SKM-1 (cell line): Measurements from ENCODE around the gene PVALEF.
"Not testable (repeated sequence)": the region's sequence is repeated elsewhere in the genome, so short reads cannot be mapped to it uniquely, and the experiment has no call there.

Experiments used
- DNase-seq: peaks from one replicate; lab custom pipeline; 2025; ENCODE audit not compliant: unreplicated experiment; lab: John Stamatoyannopoulos, UW

The PVALEF gene

DNA sequence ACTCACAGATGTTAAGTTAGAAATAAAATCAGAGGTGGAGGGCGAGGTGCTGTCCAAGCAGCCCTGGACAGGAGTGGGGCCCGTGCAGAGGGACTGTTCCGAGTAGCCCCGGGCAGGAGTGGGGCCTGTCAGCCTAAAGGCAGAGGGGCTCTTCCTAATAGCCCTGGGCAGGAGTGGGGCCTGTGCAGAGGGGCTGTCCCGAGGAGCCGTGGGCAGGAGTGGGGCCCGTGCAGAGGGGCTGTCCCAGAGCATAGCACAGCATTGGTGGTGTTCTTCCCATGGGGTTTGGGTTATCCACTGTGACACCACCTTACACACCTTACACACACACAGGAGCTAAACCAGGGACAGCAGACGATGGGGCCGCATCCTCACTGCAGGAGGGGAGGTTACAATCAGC is 47.1 kb downstream of the PVALEF start:
- DNase-seq = no peak

DNA sequence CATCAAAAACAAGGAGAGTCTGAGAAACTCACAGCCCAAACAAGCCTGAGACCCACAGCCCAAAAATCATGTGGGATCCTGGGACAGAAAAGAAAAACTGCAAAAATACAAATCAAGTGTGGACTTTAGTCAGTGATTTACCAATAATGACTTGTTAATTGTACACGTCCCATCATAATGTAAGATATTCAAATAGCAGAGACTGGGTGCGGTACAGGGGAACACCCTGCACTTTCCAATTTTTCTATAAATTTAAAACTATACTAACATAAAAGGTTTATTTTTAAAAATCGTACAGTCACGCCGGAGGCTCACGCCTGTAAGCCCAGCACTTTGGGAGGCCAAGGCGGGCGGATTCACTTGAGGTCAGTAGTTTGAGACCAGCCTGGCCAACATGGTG is 48.7 kb downstream of the PVALEF start:
- DNase-seq = no peak

DNA sequence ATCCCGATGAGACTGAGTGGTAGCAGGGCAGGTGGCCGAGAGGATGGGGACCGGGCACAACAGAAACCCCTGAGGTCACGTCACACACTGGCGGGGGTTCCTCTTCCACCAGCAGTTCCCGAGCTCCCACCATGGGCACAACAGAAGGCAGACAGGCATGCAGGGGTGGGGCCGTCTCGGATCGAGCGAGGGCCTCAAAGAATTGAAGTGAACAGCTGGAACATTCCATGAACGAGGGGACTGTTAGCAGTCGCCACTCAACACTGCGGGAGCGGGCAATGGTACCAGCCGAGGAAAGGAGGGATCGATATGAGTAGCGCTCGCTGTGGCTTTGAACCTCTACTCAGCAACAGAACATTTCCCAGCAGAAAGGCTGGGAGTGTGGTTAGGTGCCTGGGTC is 52.2 kb downstream of the PVALEF start:
- no peak for DNase-seq

DNA sequence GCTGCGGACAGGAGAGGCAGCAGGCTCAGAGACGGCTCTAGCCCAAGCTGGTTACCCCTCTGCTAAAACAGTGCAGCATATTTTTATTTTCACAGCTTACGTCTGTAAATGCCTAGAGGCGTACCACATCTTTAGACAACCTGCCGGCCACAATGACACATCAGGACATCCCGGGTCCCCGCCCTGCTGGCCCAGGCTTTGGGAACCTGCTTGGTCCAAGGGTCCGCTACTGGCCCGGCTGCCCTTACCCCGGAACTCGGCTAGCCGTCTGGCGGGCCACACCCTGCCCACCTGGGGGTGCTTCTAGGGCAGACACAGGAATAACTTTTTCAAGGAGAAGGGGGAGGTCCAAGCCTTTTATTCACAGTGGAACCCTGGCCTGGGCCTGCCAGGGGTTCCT is 53.2 kb downstream of the PVALEF start:
- no peak for DNase-seq

DNA sequence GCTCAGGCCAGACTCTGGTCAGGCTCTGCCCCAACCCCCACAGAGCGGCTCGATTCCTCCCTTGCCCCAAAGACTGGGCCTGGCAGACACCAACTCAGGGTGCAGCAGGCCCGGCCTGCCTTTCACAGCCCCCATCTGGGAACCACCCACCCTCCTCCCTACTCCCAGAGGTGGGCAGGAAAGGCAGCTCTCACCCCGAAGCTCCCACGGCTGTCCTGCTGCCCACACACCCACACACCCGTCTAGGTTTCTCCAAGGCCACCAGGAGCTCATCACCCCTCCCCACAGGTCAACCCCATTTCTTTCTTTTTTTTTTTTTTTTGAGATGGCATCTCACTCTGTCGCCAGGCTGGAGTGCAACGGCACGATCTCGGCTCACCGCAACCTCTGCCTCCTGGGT is 53.7 kb downstream of the PVALEF start:
- DNase-seq = no peak

DNA sequence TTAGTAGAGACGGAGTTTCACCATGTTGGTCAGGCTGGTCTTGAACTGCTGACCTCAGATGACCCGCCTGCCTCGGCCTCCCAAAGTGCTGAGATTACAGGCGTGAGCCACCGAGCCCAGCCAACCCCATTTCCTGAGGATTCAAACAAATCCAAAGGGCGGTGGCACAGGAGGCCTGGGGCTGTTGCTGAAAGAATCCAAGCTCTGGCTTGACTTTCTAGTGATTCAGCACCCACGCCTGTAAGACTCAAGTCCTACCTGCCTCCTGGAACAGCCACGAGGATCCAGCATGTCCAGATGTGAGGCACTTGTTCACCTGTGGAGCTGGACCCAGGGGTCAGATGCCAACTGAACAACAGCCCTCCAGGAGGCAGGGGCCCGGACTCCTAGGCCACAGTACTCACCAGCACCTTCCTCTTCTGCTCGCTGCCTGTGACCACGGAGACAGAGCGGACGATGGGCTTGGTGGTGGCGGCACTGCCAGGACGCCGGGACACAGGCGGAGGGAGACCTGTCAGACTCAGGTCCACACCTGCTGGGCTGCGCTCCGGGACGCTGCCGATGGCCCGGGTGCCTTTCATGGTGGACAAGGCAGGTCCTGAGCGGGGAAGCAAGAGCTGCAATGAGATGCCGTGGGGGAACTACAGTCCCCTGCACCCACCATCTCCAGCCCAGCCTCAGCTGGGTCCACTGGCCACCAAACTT is 54.3 kb downstream of the PVALEF start:
- no peak for DNase-seq

DNA sequence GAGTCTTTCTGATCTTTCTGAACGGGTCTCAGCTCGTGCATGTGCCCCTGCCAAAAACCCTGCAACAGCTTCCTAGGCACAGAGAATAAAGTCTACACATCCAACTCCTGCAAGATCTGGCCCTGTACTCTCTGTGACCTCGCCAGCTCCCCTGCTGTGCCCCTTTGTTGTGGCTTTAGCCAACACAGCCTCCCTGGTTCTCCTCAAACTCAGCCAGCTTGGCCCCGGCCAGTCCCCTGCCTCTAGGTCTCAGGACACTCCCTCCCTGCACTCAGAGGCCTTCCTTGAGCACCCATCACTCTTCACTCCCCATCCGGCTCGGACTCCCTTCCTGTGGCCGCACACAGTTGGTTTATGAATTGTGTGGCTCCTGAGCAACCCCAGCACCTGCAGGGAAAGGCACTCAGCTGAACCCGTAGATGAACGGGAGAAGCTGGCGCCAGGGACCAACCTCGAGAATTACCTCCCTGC is 56.1 kb downstream of the PVALEF start:
- DNase-seq = no peak

DNA sequence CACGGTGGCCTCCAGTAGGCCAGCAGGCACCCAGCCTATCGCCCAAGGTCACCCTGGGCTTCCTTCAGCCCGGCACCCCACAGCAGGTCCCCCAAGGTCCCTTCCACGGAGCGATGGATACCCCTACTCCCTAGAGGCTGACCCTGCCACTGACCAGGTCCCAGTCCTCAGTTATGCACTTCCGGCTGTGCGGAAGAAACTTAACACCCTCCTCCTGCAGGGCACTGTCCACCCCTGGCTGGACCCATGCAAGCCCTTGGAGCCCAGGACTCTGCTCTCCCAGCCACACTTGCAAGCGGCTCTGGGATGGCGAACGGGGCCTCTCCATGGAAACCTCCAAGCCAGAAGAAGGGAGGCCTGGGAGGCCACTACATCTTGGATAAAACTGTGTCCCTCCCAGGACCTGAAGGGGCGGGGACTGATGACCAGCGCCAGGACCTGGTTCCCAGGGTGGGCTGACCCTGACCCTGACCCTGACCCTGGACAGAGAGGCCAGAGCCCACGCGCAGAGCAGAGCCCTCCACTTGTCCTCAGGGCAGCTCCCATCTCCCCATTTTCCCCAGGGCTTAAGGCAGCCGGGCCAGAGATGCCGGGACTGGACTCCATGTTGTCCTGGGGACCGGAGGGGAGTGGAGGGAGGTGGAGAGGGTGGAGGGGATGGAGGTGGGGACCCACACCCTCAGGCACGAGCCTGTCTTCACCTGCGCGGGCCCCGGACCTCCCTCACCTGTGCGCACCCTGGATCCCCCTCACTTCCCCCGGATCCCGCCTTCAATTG is 56.7 kb downstream of the PVALEF start:
- no peak for DNase-seq

DNA sequence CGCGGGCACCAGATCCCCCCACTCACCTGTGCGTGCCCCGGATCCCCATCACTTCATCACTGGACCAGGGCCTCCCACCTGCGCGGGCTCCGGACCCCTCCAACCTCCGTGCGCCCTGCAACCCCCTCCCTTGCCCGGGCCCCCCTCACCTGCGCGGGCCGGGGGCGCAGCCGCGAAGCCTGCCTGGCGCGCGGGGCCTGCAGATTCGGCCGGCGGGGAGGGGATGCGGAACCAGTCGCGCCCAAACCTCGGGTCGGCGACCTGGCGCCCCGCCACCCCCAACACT is 57.3 kb downstream of the PVALEF start:
- DNase-seq = no peak

DNA sequence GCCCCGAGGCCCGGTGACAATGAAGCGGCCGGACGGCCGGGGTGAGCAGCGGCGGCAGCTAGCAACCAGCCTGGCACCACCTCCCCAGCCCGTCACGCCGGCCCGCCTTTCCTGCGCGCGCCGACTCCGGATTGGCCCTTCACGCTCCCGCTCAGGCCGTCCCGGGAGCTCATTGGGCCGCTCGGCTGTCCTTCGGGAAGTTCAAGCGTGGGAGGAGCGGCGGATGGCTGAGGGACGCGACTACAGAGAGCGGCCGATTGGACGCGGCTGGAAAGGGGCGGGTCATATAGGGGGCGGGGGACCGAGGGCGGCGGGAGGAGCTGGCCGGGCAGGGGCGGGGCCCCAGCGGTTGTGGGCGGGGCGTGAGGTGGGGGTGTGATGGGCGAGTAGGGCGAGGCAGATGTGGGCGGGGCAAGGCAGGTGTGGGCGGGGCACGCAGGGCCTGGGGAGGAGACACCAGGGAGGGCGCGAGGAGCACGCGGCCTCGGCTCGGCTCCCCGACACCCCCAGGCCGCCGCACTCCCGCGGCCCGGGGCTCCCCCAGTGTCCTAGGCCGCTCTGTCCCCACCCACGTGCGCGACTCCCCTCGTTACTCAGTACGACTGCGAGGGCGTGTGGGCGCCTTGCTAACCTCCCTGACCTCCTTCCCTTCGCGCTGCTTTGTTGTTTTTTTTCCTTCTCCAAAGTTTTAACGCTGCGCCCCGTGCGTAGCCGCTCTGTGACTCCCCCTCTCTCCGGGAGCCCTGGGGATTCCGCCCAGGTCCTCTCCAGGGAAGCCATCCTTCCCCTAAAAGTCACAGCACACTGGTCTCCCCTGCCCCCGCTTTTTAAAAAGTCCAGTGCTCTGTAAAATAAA is 57.8 kb downstream of the PVALEF start, which contains the start of gene CEP131:
CEP131 (minus strand) TSS at position 60 of the 856 bp plus-strand sequence. CDS start 2,909 bp downstream, outside the sequence.
- peak; percentile 97 for DNase-seq

DNA sequence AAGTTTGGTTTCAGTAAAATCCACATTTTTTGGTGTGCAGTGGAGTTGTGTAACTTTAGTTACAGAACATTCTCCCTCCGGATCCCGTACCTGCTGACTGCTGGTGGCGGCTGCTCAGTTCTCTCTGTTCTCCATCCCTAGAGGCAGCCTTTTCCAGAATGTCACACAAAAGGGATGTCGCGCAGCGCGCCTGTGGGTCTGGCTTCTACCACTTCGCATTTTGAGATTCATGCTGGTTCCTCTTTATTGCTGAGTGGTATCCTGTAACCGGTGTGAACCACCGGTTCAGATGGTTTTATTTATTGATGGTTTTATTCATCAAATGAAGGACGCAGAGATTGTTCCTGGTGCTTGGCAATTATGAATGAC is 58.4 kb downstream of the PVALEF start:
- no peak for DNase-seq

DNA sequence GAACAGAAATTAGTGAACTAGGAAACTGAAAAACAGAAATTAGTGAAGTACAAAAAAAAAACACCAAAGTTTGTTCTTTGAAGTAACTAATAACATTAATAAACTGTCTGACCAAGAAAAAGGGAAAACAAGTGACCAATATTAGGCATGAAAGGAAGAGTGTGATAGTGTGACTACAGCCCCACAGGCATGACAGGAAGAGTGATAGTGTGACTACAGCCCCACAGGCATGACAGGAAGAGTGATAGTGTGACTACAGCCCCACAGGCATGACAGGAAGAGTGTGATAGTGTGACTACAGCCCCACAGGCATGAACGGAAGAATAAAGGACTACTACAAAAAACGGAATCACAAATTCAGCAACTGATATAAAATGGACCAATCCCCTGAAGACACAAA is 62.3 kb downstream of the PVALEF start:
- not testable (repeated sequence) for DNase-seq

DNA sequence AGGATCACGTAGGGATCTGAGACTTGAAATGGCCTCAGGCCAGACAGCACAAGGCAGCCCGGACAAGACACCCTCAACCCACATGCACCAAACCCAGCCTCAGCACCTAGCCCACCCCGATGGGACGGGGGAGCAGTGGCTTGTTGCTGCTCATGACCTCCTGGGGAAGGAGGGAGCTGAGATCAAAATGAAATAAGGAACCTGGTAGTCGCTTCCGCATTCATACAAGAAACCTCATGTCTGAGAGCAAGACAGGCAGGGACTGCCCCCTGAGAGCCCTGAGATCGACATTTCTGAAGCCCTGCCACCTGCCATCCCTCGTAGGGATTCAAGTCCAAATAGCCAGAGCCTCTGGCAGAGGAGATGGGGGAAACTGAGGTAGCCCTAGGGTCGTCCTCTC is 63.1 kb downstream of the PVALEF start:
- DNase-seq = no peak

DNA sequence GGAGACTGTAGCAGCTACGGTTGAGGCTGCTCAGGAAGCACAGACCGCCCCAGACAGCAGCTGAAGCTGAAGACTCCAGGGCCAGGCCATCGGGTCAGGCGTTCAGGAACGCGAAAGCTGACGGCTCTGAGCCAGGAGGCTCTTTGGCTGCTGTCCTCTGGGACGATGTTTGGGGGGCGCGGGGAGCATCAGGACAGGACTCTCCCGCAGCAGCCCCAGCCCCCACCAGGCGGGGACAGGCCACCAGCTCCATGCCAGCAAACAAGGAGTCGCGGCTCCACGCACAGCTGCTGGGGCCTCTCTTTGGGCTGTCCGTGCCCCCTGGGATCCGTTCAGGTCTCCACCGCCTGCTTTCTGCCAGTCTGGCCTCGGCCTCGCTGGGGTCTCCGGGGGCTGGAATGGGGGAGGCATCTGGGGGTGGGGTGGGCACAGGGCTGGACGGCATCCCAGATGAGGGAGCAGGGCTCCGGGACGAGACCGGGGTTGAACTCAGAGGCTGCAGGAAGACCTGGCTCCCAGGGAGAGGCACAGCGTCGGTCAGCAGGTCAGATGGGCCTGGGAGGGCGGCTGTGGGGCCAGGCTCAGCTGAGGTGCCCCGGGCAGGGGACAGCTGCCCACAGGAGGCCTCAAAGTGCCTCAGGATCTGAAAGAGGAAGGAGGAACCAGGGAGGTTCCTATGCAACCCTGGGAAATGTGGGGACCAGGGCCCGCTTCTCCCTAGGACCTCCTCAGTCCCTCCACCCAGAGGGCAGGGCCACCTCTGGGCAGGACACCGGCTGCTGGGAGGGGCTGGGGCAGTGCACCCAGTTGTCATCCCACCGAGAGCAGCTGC is 63.7 kb downstream of the PVALEF start:
- DNase-seq = no peak

DNA sequence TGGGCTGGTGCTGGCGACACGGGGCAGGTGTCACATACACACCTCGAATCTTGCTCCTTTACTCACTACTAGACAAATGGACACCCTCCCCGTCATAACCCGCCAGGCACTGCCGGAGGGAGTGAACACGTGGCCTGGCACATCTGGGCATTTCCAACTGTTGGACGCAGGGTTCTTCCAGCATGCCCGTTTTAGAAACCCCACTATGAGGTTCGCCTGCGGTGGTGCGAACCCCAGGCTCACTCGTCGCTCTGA is 64.3 kb downstream of the PVALEF start:
- DNase-seq = no peak

DNA sequence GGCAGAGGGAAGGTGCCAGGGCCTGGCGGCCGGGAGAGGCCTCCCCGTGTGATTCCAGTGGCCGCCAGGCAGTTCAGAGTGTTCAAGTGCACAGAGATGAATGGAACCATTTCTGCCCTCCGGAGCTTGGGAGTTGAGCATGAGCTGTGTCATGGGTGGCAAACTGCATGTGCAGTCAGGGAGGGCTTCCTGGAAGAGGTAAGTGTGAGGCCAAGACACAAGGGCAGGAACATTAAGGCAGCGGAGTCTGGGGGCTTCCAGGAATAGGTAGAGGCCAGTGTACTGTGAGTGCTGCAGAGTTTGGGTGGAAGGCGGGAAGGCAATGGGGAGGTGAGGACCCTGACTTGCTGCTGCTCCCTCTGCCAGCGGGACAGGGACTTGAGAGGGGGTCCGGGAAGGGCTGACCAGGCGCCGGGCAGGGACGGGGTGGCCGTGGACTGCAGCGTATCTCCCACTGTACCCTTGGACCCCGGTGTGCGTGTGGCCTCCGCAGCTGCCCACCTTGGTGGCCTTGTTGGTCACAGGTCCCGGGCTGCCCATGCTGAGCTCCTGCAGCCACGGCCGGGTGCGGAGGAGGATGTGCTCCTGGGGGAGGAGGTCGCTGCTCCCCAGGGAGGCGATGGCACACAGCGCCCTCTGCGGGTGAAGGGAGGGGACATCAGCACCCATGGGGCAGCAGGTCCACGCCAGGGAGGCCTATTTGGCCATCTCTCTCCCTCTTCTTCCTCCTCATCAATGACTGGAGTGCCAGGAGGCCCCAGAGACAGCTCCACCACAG is 64.9 kb downstream of the PVALEF start:
- peak; percentile 14 for DNase-seq

DNA sequence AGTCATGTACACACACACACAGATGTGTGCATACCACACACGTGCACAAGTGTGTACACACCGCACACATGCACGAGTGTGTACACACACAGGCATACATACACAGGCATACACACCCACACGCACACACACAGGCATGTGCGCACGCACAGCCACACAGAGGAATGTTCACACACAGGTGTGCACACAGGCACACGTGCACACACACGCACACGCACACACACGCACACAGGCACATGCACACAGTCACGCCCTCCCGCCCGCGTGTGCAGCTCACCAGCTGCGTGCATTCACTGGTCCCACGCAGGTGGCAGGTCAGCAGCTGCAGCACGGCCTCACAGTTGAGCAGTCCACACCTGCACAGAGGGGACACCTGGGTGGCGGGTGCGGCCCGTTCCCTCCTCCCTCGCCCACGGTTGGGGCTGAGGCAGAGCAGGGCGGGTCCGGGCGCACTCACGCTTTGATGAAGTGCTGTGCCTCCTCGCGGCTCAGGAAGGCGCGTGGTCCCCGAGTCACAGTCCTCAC is 65.9 kb downstream of the PVALEF start:
- no peak for DNase-seq

DNA sequence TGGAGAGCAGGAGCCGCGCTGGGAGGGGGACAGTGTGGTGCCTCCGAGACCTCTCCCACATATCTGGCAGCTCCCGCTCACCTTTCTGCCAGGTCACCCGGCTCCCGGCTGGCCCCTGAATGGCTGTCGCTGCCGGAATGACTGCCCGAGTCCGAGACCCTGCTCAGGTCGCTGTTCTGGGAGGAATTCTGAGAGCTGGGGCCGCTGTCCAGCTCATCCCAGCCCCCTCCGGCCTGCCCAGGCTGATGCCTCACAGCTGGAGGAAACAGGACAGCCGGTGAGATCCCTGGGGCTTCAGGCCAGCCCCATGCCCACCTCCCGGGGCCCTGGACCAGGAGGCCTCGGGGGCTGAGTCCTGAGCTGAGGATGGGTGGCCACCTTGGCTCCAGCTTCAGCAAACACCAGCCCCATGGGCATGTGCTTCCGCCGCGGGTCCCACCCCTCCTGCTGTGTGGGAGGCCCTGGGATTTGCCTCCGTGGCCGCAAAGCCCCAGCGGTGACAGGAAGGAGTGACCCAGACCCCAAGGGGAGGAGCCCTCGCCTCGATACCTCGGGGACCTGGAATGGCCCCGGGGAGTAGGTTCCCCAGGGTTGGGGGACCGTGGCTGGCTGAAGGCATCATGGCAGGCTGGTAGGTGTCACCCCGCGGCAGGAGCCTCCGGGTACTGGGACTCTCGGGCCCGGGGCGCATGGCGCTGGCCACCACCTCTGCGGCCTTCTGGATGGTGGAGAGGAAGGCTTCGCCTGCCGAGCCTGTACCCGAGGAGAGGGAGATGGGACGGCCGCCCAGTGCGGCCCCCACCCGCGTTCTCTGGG is 66.7 kb downstream of the PVALEF start:
- DNase-seq = no peak
